Adrenal gland (tissue), 5 donors: ENCODE data around the gene DEPDC1B.

Experiments used
- CTCF ChIP-seq, 6 experiments: fragments of 450-650 bp in 4 of 6; fragments of 200-600 bp in 2 of 6; sonication (generic) in 1 of 6; IDR thresholded peaks; 1 replicate in 5 of 6; 2 replicates in 1 of 6; pipeline versions ENCODE4 v1.5.1 to v1.8.0; 2016 to 2021; ENCODE audit warnings: antibody characterized with exemption in 6 of 6, mild to moderate bottlenecking in 2 of 6, moderate library complexity in 1 of 6
- POLR2A ChIP-seq, 2 donors: fragments of 450-650 bp; IDR thresholded peaks; one replicate each; pipeline ENCODE4 v1.6.1; 2017; ENCODE audit warnings: antibody characterized with exemption in 2 of 2, mild to moderate bottlenecking in 2 of 2, moderate library complexity in 1 of 2
- donor health status: DM: no; HTN: no; CAD: no.

DNA sequence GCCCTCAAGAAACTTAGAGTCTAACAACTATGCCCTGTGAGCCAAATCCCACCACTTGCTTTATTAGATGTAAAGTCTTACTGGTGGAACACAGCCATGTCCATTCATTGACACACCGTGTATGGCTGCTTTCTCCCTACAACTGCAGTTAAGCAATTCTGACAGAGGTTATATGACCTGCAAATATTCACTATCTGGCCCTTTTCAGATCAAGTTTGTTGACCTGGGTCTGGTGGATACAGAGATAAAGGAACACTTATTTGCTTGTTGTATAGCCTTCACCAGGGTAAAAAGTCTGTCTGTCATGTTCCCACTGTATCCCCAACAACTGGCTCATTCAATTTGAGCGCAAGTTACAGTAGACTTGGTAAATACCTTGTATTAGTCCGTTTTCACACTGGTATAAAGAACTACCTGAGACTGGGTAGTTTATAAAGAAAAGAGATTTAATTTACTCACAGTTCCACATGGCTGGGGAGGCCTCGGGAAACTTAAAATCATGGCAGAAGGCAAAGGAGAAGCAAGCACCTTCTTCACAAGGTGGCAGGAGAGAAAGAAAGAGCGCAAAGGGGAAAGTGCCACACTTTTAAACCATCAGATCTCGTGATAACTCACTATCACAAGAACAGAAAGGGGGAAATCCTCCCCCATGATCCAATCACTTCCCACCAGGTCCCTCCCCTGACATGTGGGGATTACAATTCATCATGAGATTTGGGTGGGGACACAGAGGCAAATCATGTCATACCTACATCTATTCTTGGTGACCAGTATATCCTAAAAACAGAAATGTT is 27.9 kb downstream of the DEPDC1B start:
- TF ChIP-seq CTCF (IDR thresholded peaks at IDR 0.05) = no peak
- no peak for TF ChIP-seq POLR2A (IDR thresholded peaks at IDR 0.05)
